KMS-11 (cell line): ENCODE data around the gene CLTB.

Source experiments
- H2AFZ ChIP-seq: fragments of 200-600 bp; sonication (generic); 2 replicates; pipeline ENCODE4 v1.6.1; 2016; ENCODE audit warnings: antibody characterized with exemption, mixed run types, low read depth
- H3K27ac ChIP-seq: fragments of 200-600 bp; sonication (generic); 2 replicates; pipeline ENCODE4 v1.6.1; 2016; ENCODE audit warnings: mild to moderate bottlenecking, mixed run types
- H3K27me3 ChIP-seq: fragments of 200-600 bp; sonication (generic); 2 replicates; pipeline ENCODE4 v1.6.1; 2017; ENCODE audit warnings: mild to moderate bottlenecking, low read depth, mixed run types, moderate library complexity; ENCODE audit not compliant: insufficient read depth
- H3K36me3 ChIP-seq: fragments of 200-600 bp; sonication (generic); 2 replicates; pipeline ENCODE4 v1.6.1; 2017; ENCODE audit warnings: mild to moderate bottlenecking, mixed run types; ENCODE audit not compliant: insufficient read depth
- H3K4me1 ChIP-seq: fragments of 200-600 bp; sonication (generic); 2 replicates; pipeline ENCODE4 v1.6.1; 2016; ENCODE audit warnings: mild to moderate bottlenecking, low read depth, mixed run types; ENCODE audit not compliant: poor library complexity, severe bottlenecking
- H3K4me2 ChIP-seq: fragments of 200-600 bp; sonication (generic); 2 replicates; pipeline ENCODE4 v1.7.0; 2016; ENCODE audit warnings: mild to moderate bottlenecking, mixed run types
- H3K4me3 ChIP-seq: fragments of 200-600 bp; sonication (generic); IDR thresholded peaks from 2 replicates; pipeline ENCODE4 v1.6.1; 2017; ENCODE audit warnings: low read depth, low read length, mixed read lengths; ENCODE audit not compliant: insufficient read depth
- H3K79me2 ChIP-seq: fragments of 200-600 bp; sonication (generic); 2 replicates; pipeline ENCODE4 v1.6.1; 2016; ENCODE audit warnings: low read depth, mixed run types; ENCODE audit not compliant: insufficient read depth
- H3K9ac ChIP-seq: fragments of 200-600 bp; sonication (generic); 2 replicates; pipeline ENCODE4 v1.6.1; 2016; ENCODE audit warnings: mild to moderate bottlenecking, mixed run types
- H4K20me1 ChIP-seq: fragments of 200-600 bp; sonication (generic); 2 replicates; pipeline ENCODE4 v1.6.1; 2016; ENCODE audit warnings: mild to moderate bottlenecking, mixed run types; ENCODE audit not compliant: insufficient read depth
- TF ChIP-seq, protein P1 (sequence below): fragments of 200-600 bp; sonication (generic); conservative IDR thresholded peaks from 2 replicates; pipeline ENCODE4 v1.6.1; 2017; ENCODE audit warnings: low read depth, mild to moderate bottlenecking, antibody characterized with exemption, low read length, moderate library complexity, mixed read lengths

The CLTB gene, protein sequence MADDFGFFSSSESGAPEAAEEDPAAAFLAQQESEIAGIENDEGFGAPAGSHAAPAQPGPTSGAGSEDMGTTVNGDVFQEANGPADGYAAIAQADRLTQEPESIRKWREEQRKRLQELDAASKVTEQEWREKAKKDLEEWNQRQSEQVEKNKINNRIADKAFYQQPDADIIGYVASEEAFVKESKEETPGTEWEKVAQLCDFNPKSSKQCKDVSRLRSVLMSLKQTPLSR

DNA sequence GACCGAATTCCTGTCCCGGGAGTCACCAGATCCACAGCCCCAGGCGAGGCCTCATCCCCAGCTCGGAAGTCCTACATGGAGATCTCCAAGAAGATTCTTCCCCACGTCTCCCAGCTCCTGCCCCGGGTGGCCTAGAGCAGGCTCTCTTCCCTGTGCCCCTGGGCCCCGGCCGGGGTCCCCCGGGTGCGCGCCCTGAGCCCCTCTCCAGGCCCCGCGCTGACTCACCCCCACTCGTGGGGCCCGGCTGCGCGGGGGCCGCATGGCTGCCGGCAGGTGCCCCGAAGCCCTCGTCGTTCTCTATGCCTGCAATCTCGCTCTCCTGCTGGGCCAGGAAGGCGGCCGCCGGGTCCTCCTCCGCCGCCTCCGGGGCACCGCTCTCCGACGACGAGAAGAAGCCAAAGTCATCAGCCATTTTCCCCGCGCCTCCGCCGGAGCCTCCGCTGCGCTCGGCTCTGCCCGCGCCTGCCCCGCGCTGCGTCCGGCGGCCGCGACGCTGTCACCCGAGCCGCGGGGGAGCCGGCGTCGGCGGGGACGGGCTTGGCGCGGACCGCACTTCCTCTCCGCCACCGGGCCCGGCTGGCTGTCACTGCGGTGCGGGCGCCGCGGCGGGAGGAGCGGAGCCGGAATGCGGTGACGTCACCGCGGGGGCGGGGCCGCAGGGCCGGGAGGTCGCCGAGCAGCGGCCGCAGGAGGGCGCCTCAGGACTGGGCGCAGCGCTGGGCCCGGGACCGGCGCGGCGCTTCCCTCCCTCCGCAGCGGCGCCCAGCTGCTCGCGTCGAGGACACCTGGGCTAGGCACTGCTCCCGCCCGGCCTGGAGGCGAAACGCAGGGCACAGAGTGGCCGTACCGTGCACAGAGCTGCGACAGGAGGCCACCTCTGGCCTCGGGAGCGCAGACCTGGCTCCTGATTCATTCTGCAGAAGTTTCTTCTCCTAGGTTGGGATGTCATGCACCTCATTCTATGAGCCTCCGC is at the start of gene CLTB:
TSS of gene CLTB (minus strand) at position 588 of the 973 bp plus-strand sequence. CDS start at position 412, 176 bp downstream.
- H3K79me2 ChIP-seq = peaks cover 18% of the 10 kb centered on the region
- no peaks in the 10 kb centered on the region for H3K36me3 ChIP-seq
- peaks cover 22% of the 10 kb centered on the region for H3K4me1 ChIP-seq
- no peaks in the 10 kb centered on the region for H3K27me3 ChIP-seq
- H4K20me1 ChIP-seq = no peaks in the 10 kb centered on the region
- TF ChIP-seq, protein P1, sequence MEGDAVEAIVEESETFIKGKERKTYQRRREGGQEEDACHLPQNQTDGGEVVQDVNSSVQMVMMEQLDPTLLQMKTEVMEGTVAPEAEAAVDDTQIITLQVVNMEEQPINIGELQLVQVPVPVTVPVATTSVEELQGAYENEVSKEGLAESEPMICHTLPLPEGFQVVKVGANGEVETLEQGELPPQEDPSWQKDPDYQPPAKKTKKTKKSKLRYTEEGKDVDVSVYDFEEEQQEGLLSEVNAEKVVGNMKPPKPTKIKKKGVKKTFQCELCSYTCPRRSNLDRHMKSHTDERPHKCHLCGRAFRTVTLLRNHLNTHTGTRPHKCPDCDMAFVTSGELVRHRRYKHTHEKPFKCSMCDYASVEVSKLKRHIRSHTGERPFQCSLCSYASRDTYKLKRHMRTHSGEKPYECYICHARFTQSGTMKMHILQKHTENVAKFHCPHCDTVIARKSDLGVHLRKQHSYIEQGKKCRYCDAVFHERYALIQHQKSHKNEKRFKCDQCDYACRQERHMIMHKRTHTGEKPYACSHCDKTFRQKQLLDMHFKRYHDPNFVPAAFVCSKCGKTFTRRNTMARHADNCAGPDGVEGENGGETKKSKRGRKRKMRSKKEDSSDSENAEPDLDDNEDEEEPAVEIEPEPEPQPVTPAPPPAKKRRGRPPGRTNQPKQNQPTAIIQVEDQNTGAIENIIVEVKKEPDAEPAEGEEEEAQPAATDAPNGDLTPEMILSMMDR = 0 out of 2 replicates have a peak, but pooled peaks have one; percentile 18
- peak within 1 kb of the TSS; percentile 85 for H3K9ac ChIP-seq
- H3K4me2 ChIP-seq = peak within 1 kb of the TSS; percentile 88
- H3K27ac ChIP-seq = peak within 1 kb of the TSS; percentile 55
- peak within 1 kb of the TSS; percentile 67 for H2AFZ ChIP-seq
- no peak within 1 kb of the TSS for H3K4me3 ChIP-seq

DNA sequence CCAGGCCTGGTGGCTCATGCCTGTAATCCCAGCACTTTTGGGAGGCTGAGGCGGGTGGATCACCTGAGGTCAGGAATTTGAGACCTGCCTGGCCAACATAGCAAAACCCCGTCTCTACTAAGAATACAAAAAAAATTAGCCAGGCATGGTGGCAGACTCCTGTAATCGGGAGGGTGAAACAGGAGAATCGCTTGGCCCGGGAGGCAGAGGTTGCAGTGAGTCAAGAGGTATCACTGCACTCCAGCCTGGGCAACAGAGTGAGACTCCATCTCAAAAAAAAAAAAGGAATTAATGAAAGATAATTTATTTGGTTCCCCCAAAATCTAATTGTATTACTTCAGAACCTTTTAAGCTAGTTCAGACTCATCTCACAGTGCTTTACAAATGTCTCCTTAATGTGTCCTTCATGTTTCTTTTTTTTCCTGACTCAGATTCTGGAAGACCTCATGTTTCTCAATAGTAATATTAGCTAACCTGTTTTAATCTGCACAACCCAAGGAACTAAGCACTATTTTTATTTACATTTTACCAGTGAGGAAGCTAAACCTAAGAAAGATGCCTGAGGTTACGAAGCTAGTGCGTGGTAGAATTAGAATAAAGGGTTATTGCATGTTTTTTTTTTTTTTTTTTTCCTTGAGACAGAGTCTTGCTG is 46.9 kb upstream of the CLTB start:
- no peaks in the 10 kb centered on the region for H4K20me1 ChIP-seq
- peaks cover 28% of the 10 kb centered on the region; the same call in 1 of the 2 replicates for H3K79me2 ChIP-seq
- H3K9ac ChIP-seq = no peak overlapping the region
- no peaks in the 10 kb centered on the region for H3K27me3 ChIP-seq
- no peak overlapping the region for H3K4me2 ChIP-seq
- no peaks in the 10 kb centered on the region for H3K4me1 ChIP-seq
- TF ChIP-seq, protein P1 = no peak
- no peak overlapping the region for H3K4me3 ChIP-seq
- no peaks in the 10 kb centered on the region for H3K36me3 ChIP-seq
- H2AFZ ChIP-seq = no peak overlapping the region
- H3K27ac ChIP-seq = no peak overlapping the region

DNA sequence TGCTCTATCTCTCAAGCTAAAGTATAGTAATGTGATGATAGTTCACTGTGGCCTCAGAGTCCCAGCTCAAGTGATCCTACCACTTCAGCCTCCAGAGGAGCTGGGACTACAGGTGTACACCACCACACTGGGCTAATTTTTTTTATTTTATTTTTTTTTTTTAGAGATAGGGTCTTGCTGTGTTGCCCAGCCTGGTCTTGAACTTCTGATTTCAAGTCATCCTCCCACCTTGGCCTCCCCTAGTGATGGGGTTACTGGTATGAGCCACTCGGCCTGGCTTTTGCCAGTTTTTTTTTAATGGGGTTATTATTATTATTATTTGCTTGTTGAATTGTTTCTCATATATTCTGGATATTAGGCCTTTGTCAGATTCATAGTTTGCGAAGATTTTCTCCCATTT is 45.0 kb upstream of the CLTB start:
- Histone ChIP-seq H4K20me1 (no peaks in the 10 kb centered on the region), H3K27ac (no peak overlapping the region), H3K4me3 (no peak overlapping the region), H3K9ac (no peak overlapping the region), H3K27me3 (no peaks in the 10 kb centered on the region), H3K4me2 (no peak overlapping the region), H3K79me2 (peaks cover 28% of the 10 kb centered on the region; the same call in 1 of the 2 replicates), H3K4me1 (no peaks in the 10 kb centered on the region), H3K36me3 (no peaks in the 10 kb centered on the region), H2AFZ (no peak overlapping the region)
- TF ChIP-seq, protein P1 = no peak

DNA sequence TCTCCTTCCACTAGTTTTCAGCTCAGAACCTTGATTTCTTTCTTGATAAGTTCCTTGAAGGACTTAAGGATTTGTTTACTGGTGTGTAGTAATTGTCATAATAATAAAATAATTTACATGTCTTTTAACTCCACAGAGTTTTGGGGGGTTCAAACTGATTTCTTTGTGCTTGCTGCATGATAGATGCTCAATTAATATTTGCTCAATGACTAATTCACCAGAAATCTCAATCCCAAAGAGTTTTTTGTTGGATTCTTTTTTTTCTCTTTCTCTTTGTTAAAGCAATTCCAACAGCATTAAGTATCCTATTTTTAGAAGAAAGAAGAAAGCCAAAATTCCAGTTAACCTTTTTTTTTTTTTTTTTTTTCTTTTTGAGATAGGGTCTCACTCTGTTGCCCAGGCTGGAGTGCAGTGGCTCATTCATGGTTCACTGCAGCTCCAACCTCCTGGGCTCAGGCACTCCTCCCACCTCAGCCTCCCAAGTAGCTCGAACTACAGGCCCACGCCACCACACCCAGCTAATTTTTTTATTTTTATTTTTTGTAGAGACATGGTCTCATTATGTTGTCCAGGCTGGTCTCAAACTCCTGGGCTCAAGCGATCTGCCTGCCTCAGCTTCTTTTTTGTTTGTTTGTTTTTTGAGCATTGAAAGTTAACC is 42.7 kb upstream of the CLTB start:
- no peak overlapping the region for H3K27ac ChIP-seq

More for the DNA sequence above, 42.7 kb upstream of the CLTB start:
- Histone ChIP-seq H3K9ac (no peak overlapping the region), H3K4me3 (no peak overlapping the region), H3K4me1 (no peaks in the 10 kb centered on the region), H3K4me2 (no peak overlapping the region), H3K36me3 (no peaks in the 10 kb centered on the region), H3K79me2 (peaks cover 28% of the 10 kb centered on the region; the same call in 1 of the 2 replicates), H3K27me3 (no peaks in the 10 kb centered on the region), H4K20me1 (no peaks in the 10 kb centered on the region), H2AFZ (no peak overlapping the region)
- TF ChIP-seq, protein P1 = no peak
